ENCODE measurements around the gene RASGRP1. TPM values are rescaled to one million over a fixed set of nuclear protein-coding genes. Genes with fewer than 3 reads are reported as not detected.

The RASGRP1 gene
- polyA plus RNA-seq, 1 of the 3 experiments (the other 2 are of a cell fraction), result 0.03 TPM

GRCh38 chr15:38549222-38549621 is 15.4 kb downstream of the RASGRP1 start:
- Histone ChIP-seq H3K4me3 (ENCODE audit: low read depth in 2 of 2, low read length in 1 of 2) (no peak overlapping the region), H3K36me3 (replicated peaks in 1 of 2; ENCODE audit: control insufficient read depth in 1 of 2, insufficient read depth in 2 of 2, low read length in 1 of 2) (no peaks in the 10 kb centered on the region), H3K9ac (no peak overlapping the region), H3K27ac (ENCODE audit: low read depth in 2 of 2, low read length in 1 of 2) (no peak overlapping the region), H3K27me3 (ENCODE audit: insufficient read depth) (no peaks in the 10 kb centered on the region), H3F3A (replicated peaks; ENCODE audit: insufficient read depth) (no peaks in the 10 kb centered on the region), H3K9me2 (no peaks in the 10 kb centered on the region), H3K9me3 (no peaks in the 10 kb centered on the region), H3K79me2 (ENCODE audit: insufficient read depth) (no peaks in the 10 kb centered on the region), H3K4me1 (ENCODE audit: control insufficient read depth in 1 of 2, insufficient read depth in 2 of 2, low read depth in 1 of 2, low read length in 1 of 2) (peaks cover 0 to 3% of the 10 kb centered on the region in 2 experiments; a peak in 1 of 4 replicates), H4K20me1 (ENCODE audit: insufficient read depth) (no peaks in the 10 kb centered on the region), H2AFZ (ENCODE audit: low read depth) (no peak overlapping the region), H3K4me2 (no peak overlapping the region)
- POLR2A ChIA-PET, result no interaction called here
- no peak for TF ChIP-seq MXI1 (IDR thresholded peaks at IDR 0.05; ENCODE audit: low read depth, low read length)
- TF ChIP-seq ELF1 (IDR thresholded peaks at IDR 0.05), result no peak
- no peak for TF ChIP-seq REST (IDR thresholded peaks at IDR 0.05; ENCODE audit: low read depth, low read length)
- no peak for TF ChIP-seq EP300 (IDR thresholded peaks at IDR 0.05; ENCODE audit: borderline replicate concordance in 1 of 2, low read depth in 1 of 2, low read length in 1 of 2)
- no peak for TF ChIP-seq IRF3 (IDR thresholded peaks at IDR 0.05; ENCODE audit: low read depth, low read length)
- CTCF ChIA-PET, result interaction anchor here (1.0 to 2.2 kb wide), 4 partner anchors 13 to 141 kb away, joined by 3 to 10 read pairs (median 3); partner anchors contain the start of gene RASGRP1
- DNase-seq, result no peak

GRCh38 chr15:38547255-38547997 is 17.2 kb downstream of the RASGRP1 start:
- H2AFZ ChIP-seq (ENCODE audit: low read depth), result no peak overlapping the region
- no peaks in the 10 kb centered on the region for H3F3A ChIP-seq (replicated peaks; ENCODE audit: insufficient read depth)
- no peak overlapping the region for H3K27ac ChIP-seq (ENCODE audit: low read depth in 2 of 2, low read length in 1 of 2)
- H3K9me3 ChIP-seq, result no peaks in the 10 kb centered on the region
- CTCF ChIA-PET, result interaction anchor here (1.0 to 3.8 kb wide), 2 partner anchors 16 to 73 kb away, joined by 3 to 14 read pairs; partner anchors contain the start of gene RASGRP1
- no peaks in the 10 kb centered on the region for H3K4me1 ChIP-seq (ENCODE audit: control insufficient read depth in 1 of 2, insufficient read depth in 2 of 2, low read depth in 1 of 2, low read length in 1 of 2)
- no peak overlapping the region for H3K9ac ChIP-seq
- POLR2A ChIA-PET, result no interaction called here
- no peaks in the 10 kb centered on the region for H3K9me2 ChIP-seq
- 84% methylated on average over 10 of the region's 10 CpGs for WGBS (ENCODE audit: low lambda C conversion rate)
- no peaks in the 10 kb centered on the region for H3K27me3 ChIP-seq (ENCODE audit: insufficient read depth)
- no peak for DNase-seq
- no peaks in the 10 kb centered on the region for H3K36me3 ChIP-seq (replicated peaks in 1 of 2; ENCODE audit: control insufficient read depth in 1 of 2, insufficient read depth in 2 of 2, low read length in 1 of 2)
- H4K20me1 ChIP-seq (ENCODE audit: insufficient read depth), result no peaks in the 10 kb centered on the region
- H3K79me2 ChIP-seq (ENCODE audit: insufficient read depth), result no peaks in the 10 kb centered on the region
- no peak overlapping the region for H3K4me3 ChIP-seq (ENCODE audit: low read depth in 2 of 2, low read length in 1 of 2)
- H3K4me2 ChIP-seq, result no peak overlapping the region
- TF ChIP-seq FOSL2 (IDR thresholded peaks at IDR 0.05; ENCODE audit: borderline replicate concordance, low read depth), result no peak
- TF ChIP-seq ELF1 (IDR thresholded peaks at IDR 0.05), result no peak
- no peak for TF ChIP-seq POLR2AphosphoS5 (IDR thresholded peaks at IDR 0.05; ENCODE audit: low read depth, low read length)
- no peak for TF ChIP-seq RCOR1 (IDR thresholded peaks at IDR 0.05; ENCODE audit: low read length)
- TF ChIP-seq SMC3 (IDR thresholded peaks at IDR 0.05; ENCODE audit: low read depth, low read length), result no peak
- no peak for TF ChIP-seq GATA2 (CRISPR knock-in tag; IDR thresholded peaks at IDR 0.05)
- no peak for TF ChIP-seq MEF2A (IDR thresholded peaks at IDR 0.05; ENCODE audit: borderline replicate concordance, low read depth)
- TF ChIP-seq FOXJ3 (CRISPR knock-in tag; IDR thresholded peaks at IDR 0.05), result no peak
- TF ChIP-seq NRF1 (IDR thresholded peaks at IDR 0.05; ENCODE audit: low read depth, low read length), result no peak
- no peak for TF ChIP-seq CHD2 (IDR thresholded peaks at IDR 0.05; ENCODE audit: low read length, partially characterized antibody)
- TF ChIP-seq USF2 (IDR thresholded peaks at IDR 0.05; ENCODE audit: borderline replicate concordance, low read depth, low read length), result no peak
- no peak for TF ChIP-seq TEAD4 (IDR thresholded peaks at IDR 0.05; ENCODE audit: borderline replicate concordance, insufficient read depth)
- TF ChIP-seq CTCF (IDR thresholded peaks at IDR 0.05), result no peak
- TF ChIP-seq PBX3 (IDR thresholded peaks at IDR 0.05), result no peak

Data from SK-N-SH (cell line).